RKO (cell line): Measurements from ENCODE around the gene TSFM.
A peak's percentile ranks its signal among the peaks of the same experiment; 100 is the strongest.
"Not testable (repeated sequence)": the region's sequence is repeated elsewhere in the genome, so short reads cannot be mapped to it uniquely, and the experiment has no call there.

ENCODE experiments used
- DNase-seq: peaks from one replicate; pipeline ENCODE4 v3.0.0-alpha.2; 2016; ENCODE audit warnings: low spot score

TSFM gene

GRCh38 chr12:57763881-57764661, 18.5 kb upstream of the TSFM start:
- DNase-seq: no peak

GRCh38 chr12:57764662-57765002, 18.0 kb upstream of the TSFM start:
- no peak for DNase-seq

DNA sequence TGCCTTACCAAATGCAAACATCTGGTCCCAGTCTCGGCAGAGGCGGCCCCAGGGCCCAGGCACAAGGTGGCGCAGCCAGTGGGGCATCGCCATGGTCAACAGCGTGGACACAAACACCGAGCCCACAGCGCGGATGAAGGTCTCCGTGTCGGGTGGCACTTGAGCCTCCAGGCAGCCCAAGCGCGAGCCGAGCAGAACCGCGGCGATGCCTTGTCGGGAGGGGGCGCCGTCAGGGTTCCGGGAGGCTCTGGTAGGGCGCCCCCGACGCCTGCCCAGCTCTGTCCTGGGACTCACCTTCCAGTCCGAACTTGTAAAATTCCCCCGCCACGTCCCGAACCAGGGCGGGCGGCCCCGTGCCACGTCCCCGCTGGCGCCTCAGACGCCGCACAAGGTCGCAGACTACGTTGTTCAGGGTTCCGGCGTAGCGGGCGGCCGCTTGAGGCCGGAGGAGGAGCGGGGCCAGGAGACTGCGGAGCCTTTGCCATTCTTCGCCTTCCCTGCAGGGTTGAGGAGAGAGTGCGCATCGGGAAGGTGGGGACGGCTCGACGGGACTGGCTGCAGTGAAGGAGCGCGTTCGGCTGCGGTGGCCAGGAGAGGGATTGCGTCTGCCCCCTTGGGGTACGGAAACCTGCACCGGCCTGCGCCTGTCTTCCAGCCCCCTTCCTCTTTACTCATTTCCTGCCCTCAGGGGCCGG, 17.4 kb upstream of the TSFM start:
- no peak for DNase-seq

- DNase-seq: no peak
These were observed 16.7 kb upstream of the TSFM start for GRCh38 chr12:57765698-57766463.

GRCh38 chr12:57766464-57767304, 15.9 kb upstream of the TSFM start, which contains the start of gene CYP27B1:
Gene CYP27B1 (minus strand): TSS chr12:57767078. CDS start chr12:57767041, 37 bp downstream.
- peak; percentile 46 for DNase-seq

DNA sequence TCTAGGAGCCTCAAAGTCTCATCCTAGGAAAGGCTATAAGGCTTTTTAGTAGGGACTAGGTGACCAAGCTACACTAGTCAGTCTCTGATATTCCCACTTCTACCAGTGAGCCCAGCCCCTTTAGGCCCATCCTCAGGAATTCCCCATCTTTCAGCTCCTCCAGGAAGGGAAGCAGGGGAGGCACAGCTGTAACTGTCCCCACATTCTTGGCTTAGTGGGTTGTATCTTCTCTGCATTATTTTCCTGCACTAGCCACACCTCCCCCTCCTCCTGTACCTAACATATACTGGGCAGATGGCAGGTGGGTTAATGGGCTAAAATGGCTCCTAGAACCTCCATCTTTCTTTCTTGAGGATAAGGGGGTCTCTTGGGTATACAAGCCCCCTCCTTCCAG, 15.3 kb upstream of the TSFM start:
- no peak for DNase-seq

DNA sequence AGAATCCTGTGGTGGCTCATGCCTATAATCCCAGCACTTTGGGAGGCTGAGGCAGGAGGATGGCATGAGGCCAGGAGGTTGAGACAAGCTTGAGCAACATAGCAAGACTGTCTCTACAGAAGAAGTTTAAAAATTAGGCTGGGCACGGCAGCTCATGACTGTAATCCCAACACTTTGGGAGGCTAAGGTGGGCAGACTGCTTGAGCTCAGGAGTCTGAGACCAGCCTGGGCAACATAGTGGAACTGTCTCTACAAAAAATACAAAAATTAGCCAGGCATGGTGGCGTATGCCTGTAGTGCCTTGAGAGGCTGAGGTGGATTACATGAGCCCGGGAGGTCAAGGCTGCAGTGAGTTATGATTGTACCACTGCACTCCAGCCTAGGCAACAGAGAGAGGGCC, 14.7 kb upstream of the TSFM start:
- DNase-seq: no peak

GRCh38 chr12:57769594-57769993, 13.0 kb upstream of the TSFM start:
- DNase-seq: no peak

DNA sequence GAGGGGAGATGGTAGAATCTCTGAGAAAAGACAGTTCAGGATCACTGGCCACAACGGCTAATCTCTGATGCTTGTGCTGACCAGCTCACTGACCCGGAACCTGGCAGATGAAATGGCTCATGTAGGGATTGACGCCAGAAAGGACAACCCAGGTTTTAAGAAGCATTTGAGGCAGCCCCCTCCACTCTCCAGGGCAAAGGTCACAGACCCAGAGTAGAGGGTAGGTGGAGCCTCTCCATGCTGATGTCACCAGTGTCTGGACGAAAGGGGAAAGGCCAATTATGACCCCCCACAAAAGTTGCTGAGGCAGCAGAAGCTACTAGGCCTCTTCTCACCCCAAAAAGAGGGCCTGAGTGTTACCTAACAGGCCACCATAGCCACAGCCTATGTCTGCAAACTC, 11.9 kb upstream of the TSFM start:
- DNase-seq: no peak

GRCh38 chr12:57771236-57771872, 11.2 kb upstream of the TSFM start:
- peak; percentile 93 for DNase-seq

GRCh38 chr12:57771873-57772428, 10.6 kb upstream of the TSFM start, which contains the start of gene METTL1:
Gene METTL1 (minus strand): TSS chr12:57772105. CDS start chr12:57772083, 22 bp downstream.
- peak; percentile 97 for DNase-seq

GRCh38 chr12:57772429-57773322, 9.9 kb upstream of the TSFM start, which contains the start of gene EEF1AKMT3:
Gene EEF1AKMT3 (plus strand): TSS chr12:57772614. CDS start chr12:57772725, 111 bp downstream.
- peak; percentile 66 for DNase-seq

- DNase-seq: not testable (repeated sequence)
These were observed 8.0 kb upstream of the TSFM start for GRCh38 chr12:57774634-57775033.

- no peak for DNase-seq
These were observed 7.5 kb upstream of the TSFM start for GRCh38 chr12:57775044-57775443.

DNA sequence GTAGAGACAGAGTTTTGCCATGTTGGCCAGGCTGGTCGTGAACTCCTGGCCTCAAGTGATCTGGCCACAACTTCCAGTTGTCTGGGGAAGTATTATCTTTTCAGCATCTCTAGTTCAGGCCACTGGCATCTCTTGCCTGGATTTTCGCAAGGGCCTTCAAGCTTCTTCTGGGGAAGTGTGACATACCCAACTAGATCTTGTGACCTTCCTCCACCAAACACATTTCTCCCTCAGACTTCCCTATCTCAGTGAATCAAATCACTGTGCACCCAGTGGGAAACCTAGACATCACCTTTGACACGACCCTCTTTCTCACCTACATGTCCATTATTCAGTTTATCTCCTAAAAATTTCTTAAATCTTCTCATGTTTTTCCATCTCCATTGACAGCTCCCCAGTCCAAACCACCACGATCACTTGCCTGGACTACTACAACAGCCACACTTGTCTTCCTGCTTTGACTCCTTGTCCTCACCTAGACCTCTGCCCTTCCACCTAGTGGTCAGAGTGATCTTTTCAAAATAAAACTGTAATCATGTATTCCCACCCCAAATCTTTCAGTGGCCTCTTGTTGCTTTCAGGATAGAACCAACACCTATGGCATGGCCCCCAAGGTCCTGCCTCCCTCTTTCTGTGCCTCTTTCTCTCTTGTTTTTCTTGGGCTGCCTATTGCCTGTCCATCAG, 6.9 kb upstream of the TSFM start:
- peak; percentile 47 for DNase-seq

DNA sequence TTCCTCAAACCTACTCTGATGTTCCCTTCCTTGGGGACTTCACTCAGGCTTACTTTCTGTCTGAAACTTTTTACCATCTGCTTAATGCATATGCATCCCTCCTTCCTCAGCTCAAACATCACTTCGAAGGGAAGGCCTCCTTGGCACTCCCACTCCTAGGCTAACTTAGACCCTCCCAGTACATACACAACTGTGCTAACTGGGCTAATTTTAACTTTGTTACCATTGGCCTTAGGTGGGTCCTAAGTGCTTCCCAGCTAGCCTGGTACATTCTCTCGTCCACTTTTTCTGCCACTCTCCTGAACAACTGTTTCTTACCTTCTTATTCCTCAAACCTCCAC, 6.4 kb upstream of the TSFM start:
- no peak for DNase-seq

GRCh38 chr12:57777367-57777766, 5.2 kb upstream of the TSFM start:
- no peak for DNase-seq

DNA sequence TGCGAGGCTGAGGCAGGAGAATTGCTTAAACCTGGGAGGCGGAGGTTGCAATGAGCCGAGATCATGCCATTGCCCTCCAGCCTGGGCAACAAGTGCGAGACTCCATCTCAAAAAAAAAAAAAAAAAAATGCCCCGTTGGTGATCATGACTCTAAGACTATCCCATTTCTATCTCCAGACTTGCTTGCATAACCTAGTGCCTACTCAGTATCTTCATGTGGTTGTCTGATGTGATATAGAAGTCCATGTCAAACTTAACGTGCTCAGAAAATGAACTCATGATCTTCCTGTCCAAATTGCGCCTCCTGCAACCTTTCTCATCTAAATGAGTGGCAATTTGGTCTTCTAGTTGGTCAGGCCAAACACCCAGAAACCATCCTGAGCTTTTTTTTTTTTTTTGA, 4.7 kb upstream of the TSFM start:
- DNase-seq: no peak

DNA sequence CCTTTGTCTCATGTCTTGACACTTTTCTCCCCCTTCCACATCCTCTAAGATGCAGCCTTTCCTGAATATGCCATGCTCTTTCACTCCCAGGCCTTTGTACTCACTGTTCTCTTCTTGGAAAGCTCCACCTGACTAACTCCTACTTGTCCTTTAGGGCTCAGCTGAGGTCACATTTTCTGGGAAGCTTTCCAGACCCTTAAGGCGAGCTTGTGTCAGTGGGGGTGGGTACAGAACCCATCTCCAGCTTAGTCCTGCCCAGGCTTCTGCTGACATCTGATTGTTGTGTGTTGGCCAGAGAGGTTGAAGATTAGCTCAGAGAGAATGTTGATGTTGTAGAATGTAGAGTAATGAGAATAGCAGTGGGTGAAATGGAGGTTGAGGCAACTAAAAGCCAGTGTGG, 2.9 kb upstream of the TSFM start:
- no peak for DNase-seq
